Liver (tissue), 3 donors: ENCODE results near the gene COBL.

Source experiments
- TAF1 ChIP-seq: conservative IDR thresholded peaks from 2 replicates; pipeline ENCODE4 v1.6.1; 2016; ENCODE audit warnings: antibody characterized with exemption, mild to moderate bottlenecking
- TF ChIP-seq, protein P1 (sequence below): fragments of 150-350 bp; IDR thresholded peaks from 2 replicates; pipeline ENCODE4 v1.5.1; 2017; ENCODE audit warnings: improper control_type of control experiment, low read depth, low read length; ENCODE audit not compliant: missing input control
- donor health status: healthy.
- donor health status: healthy.

DNA sequence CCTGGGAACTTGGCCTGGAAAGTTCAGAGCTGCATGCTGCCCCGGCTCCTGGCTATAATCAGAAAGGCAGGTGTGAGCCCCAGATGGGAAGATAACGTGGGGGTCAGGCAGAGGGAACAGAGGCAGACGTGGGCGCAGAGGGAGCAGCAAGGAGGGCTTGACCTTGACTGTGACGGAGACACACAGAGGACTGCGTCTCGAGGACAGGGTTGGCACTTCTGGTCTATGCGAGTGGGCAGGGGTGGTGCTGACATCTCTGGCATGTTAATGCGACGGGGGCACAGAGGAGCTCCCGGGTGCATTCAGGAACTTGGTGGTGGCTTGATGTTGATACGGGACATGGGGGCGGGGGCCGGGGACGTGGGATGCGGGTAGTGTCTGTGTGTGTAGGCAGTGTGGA lies 301.8 kb downstream of the COBL start:
- TF ChIP-seq, protein P1, sequence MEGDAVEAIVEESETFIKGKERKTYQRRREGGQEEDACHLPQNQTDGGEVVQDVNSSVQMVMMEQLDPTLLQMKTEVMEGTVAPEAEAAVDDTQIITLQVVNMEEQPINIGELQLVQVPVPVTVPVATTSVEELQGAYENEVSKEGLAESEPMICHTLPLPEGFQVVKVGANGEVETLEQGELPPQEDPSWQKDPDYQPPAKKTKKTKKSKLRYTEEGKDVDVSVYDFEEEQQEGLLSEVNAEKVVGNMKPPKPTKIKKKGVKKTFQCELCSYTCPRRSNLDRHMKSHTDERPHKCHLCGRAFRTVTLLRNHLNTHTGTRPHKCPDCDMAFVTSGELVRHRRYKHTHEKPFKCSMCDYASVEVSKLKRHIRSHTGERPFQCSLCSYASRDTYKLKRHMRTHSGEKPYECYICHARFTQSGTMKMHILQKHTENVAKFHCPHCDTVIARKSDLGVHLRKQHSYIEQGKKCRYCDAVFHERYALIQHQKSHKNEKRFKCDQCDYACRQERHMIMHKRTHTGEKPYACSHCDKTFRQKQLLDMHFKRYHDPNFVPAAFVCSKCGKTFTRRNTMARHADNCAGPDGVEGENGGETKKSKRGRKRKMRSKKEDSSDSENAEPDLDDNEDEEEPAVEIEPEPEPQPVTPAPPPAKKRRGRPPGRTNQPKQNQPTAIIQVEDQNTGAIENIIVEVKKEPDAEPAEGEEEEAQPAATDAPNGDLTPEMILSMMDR, result no peak
- no peak for TF ChIP-seq TAF1
